ENCODE results near the gene HELB. TPM values are rescaled to one million over a fixed set of nuclear protein-coding genes. Genes with fewer than 3 reads are reported as not detected.

HELB gene
- total and polyA plus RNA-seq, 10 of the 15 experiments (the other 5 are each of a cell fraction or from before 2014, with no cell fraction given) = 0.58 to 10.0 (median 4.4) TPM

- ChIA-PET RAD21 (ENCODE audit: unreplicated experiment) (no interaction called here), POLR2A (no interaction called here), CTCF (no interaction called here), SMC1A (ENCODE audit: uncharacterized antibody, unreplicated experiment) (no interaction called here)
- no peak for FAIRE-seq
- intact Hi-C loops (cut with micrococcal nuclease; ENCODE audit: unreplicated experiment) (no loop called here), in situ Hi-C loops (cut with MboI) (no loop called here)
- Histone ChIP-seq H2AFZ (ENCODE audit: control insufficient read depth, low read depth, low read length) (no peak overlapping the region), H3K4me2 (ENCODE audit: control insufficient read depth, insufficient read depth) (no peak overlapping the region), H4K20me1 (ENCODE audit: control insufficient read depth, insufficient read depth) (no peaks in the 10 kb centered on the region), H3K79me2 (ENCODE audit: control insufficient read depth, insufficient read depth, low read length) (no peaks in the 10 kb centered on the region), H3K9ac (ENCODE audit: control insufficient read depth, insufficient read depth, low read length) (no peak overlapping the region), H3K27me3 (replicated peaks in 1 of 2; ENCODE audit: control insufficient read depth in 2 of 2, insufficient read depth in 2 of 2, low read length in 1 of 2) (no peaks in the 10 kb centered on the region), H3K36me3 (ENCODE audit: control insufficient read depth in 2 of 2, insufficient read depth in 2 of 2, low read length in 1 of 2) (no peaks in the 10 kb centered on the region), H3K27ac (ENCODE audit: control insufficient read depth, insufficient read depth) (no peak overlapping the region), H3K4me1 (ENCODE audit: control insufficient read depth, insufficient read depth, low read length) (no peaks in the 10 kb centered on the region), H3K4me3 (no peak overlapping the region), H3K9me3 (replicated peaks; ENCODE audit: control insufficient read depth, insufficient read depth, low read length) (no peaks in the 10 kb centered on the region; the same call in 2 of the 3 replicates)
- ATAC-seq = no peak
- no peak for TF ChIP-seq ZNF592 (IDR thresholded peaks at IDR 0.05)
- TF ChIP-seq SUZ12 (IDR thresholded peaks at IDR 0.05; ENCODE audit: unreplicated experiment) = no peak
- TF ChIP-seq HDAC2 (IDR thresholded peaks at IDR 0.05) = no peak
- no peak for TF ChIP-seq NFYA (IDR thresholded peaks at IDR 0.05; ENCODE audit: borderline replicate concordance, low read depth, low read length)
- no peak for TF ChIP-seq DPF2 (IDR thresholded peaks at IDR 0.05)
- TF ChIP-seq RELB (IDR thresholded peaks at IDR 0.05; ENCODE audit: low read depth) = no peak
- no peak for TF ChIP-seq NFXL1 (IDR thresholded peaks at IDR 0.05; ENCODE audit: borderline replicate concordance)
- no peak for TF ChIP-seq STAT3 (IDR thresholded peaks at IDR 0.05; ENCODE audit: low read depth, low read length)
- no peak for TF ChIP-seq USF1 (IDR thresholded peaks at IDR 0.05; ENCODE audit: borderline replicate concordance, extremely low read length, insufficient read depth, low read depth, low read length)
- TF ChIP-seq ELK1 (IDR thresholded peaks at IDR 0.05; ENCODE audit: low read depth, low read length) = no peak
- TF ChIP-seq LARP7 (IDR thresholded peaks at IDR 0.05) = no peak
- no peak for TF ChIP-seq ATF3 (IDR thresholded peaks at IDR 0.05; ENCODE audit: borderline replicate concordance, extremely low read depth, low read depth, low read length)
- DNase-seq (ENCODE audit: low read depth, low spot score) = no peak
- 25% methylated on average over 2 of the region's 2 CpGs for WGBS (ENCODE audit: insufficient coverage, insufficient replicate concordance, low lambda C conversion rate, missing lambda C conversion rate)
- BruUV-seq (replicated peaks) = no TSS peak
Measured at GRCh38 chr12:66289485-66289884, 12.8 kb upstream of the HELB start.
